GM23248 (cell line): ENCODE data around the gene TBC1D10A. TPM values are rescaled to one million over a fixed set of nuclear protein-coding genes. Genes with fewer than 3 reads are reported as not detected.
A peak's percentile ranks its signal among the peaks of the same experiment; 100 is the strongest.

Source experiments
- DNase-seq: peaks from one replicate; pipeline ENCODE4 v3.0.0-alpha.2; 2015
- H2AFZ ChIP-seq: fragments of 200-600 bp; sonication (generic); 2 replicates; pipeline ENCODE4 v1.6.1; 2016; ENCODE audit warnings: antibody characterized with exemption
- H3F3A ChIP-seq: fragments of 200-600 bp; sonication (generic); 2 replicates; pipeline ENCODE4 v1.6.1; 2016; ENCODE audit warnings: mild to moderate bottlenecking, antibody characterized with exemption, mixed run types; ENCODE audit not compliant: insufficient read depth
- H3K27ac ChIP-seq: fragments of 200-600 bp; sonication (generic); 2 replicates; pipeline ENCODE4 v1.5.1; 2016; ENCODE audit warnings: mild to moderate bottlenecking
- H3K27me3 ChIP-seq: fragments of 200-600 bp; sonication (generic); replicated peaks from 2 replicates; pipeline ENCODE4 v1.6.1; 2016; ENCODE audit warnings: mild to moderate bottlenecking; ENCODE audit not compliant: insufficient read depth
- H3K36me3 ChIP-seq: fragments of 200-600 bp; sonication (generic); 2 replicates; pipeline ENCODE4 v1.6.1; 2016; ENCODE audit warnings: low read depth, mild to moderate bottlenecking
- H3K4me1 ChIP-seq: fragments of 200-600 bp; sonication (generic); 2 replicates; pipeline ENCODE4 v1.6.1; 2016; ENCODE audit warnings: mild to moderate bottlenecking; ENCODE audit not compliant: insufficient read depth
- H3K4me2 ChIP-seq: fragments of 200-600 bp; sonication (generic); one replicate; pipeline ENCODE4 v1.6.1; 2016; ENCODE audit warnings: mild to moderate bottlenecking; ENCODE audit not compliant: unreplicated experiment
- H3K4me3 ChIP-seq: fragments of 200-600 bp; sonication (generic); 2 replicates; pipeline ENCODE4 v1.5.1; 2016; ENCODE audit warnings: mild to moderate bottlenecking
- H3K79me2 ChIP-seq: fragments of 200-600 bp; sonication (generic); 2 replicates; pipeline ENCODE4 v1.6.1; 2016; ENCODE audit warnings: mild to moderate bottlenecking; ENCODE audit not compliant: insufficient read depth
- H3K9ac ChIP-seq: fragments of 200-600 bp; sonication (generic); 2 replicates; pipeline ENCODE4 v1.6.1; 2016; ENCODE audit warnings: mild to moderate bottlenecking
- H3K9me2 ChIP-seq: fragments of 200-600 bp; sonication (generic); 2 replicates; pipeline ENCODE4 v1.6.1; 2016; ENCODE audit warnings: mixed run types, mild to moderate bottlenecking, moderate library complexity; ENCODE audit not compliant: insufficient read depth
- H3K9me3 ChIP-seq: fragments of 200-600 bp; sonication (generic); one replicate; pipeline ENCODE4 v1.6.1; 2017; ENCODE audit warnings: low read depth
- H4K20me1 ChIP-seq: fragments of 200-600 bp; sonication (generic); 2 replicates; pipeline ENCODE4 v1.6.0; 2016; ENCODE audit not compliant: insufficient read depth
- EZH2 ChIP-seq: fragments of 200-600 bp; sonication (generic); IDR thresholded peaks from 2 replicates; pipeline ENCODE4 v1.6.1; 2018; ENCODE audit warnings: antibody characterized with exemption, mild to moderate bottlenecking; ENCODE audit not compliant: insufficient read depth, poor library complexity, severe bottlenecking
- EZH2phosphoT487 ChIP-seq: fragments of 200-600 bp; sonication (generic); IDR thresholded peaks from 2 replicates; pipeline ENCODE4 v1.6.1; 2018; ENCODE audit warnings: antibody characterized with exemption, moderate library complexity, mild to moderate bottlenecking, low read depth; ENCODE audit not compliant: insufficient read depth
- WGBS, 2 experiments: methylation state at CpG; one replicate each; pipeline ENCODE4 v1.1.6; 2015 to 2017; ENCODE audit warnings: low lambda C conversion rate in 2 of 2, low coverage in 1 of 2; ENCODE audit errors: missing lambda C conversion rate in 2 of 2; 5-methylcytosine and 5-hydroxymethylcytosine counted together
- in situ Hi-C: fragments of 300-500 bp; cut with MboI; formaldehyde crosslinking; loops from 2 replicates; pipeline ENCODE4 v1.15.0; 2020
- polyA plus RNA-seq: library from polyadenylated mRNA; unstranded; fragments of >200 nt; fragmentation: Nextera tagmentation; extraction: Ambion mirVana; gene quantifications from 2 replicates; pipeline ENCODE4 v1.2.1, GENCODE V29; 2016
- total RNA-seq: library from RNA; depleted of rRNA; stranded (reverse); fragments of >200 nt; shearing (Covaris generic); gene quantifications from 2 replicates; pipeline ENCODE4 v1.2.3, GENCODE V29; 2014

The TBC1D10A gene
- total and polyA plus RNA-seq, 2 experiments from 2014 or later = 16.9 to 21.9 TPM

DNA sequence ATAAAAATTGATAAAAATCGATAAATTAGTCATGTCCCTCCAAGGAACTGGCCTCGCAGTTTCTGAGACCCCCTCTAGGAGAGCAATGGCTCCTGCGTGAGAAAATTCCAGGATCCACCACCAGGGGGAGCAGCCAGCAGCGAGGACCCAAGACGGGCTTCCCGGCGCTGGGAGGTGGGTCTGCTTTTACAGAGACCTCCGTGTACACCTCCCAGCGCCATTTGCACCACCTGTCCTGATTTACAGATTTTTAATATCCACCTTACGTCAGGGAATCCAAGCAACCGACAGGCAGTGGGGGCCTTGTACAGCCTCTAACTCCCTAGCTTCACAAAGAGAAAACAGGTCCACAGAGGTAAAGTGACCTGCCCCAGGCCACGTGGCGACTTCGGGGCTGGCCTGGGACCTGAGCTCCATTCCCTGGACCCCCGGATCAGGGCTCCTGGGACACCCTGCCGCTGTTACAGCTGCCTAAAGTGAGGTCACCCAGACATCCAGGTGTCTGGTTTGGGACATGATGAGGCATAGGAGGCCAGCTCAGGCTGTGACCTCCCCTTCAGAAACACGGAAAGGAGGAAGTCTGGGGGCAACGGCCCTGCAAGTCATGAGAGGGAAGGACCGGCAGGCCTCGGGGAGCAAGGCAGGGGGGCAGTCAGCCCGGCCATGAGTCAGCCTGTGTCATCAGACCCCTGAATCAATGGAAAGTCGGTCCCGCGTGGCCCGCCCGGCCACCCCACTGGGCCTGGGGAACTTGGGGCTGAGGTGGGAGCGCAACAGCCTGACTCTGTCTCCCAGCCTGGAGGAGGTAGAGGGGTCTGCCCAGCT lies 63.6 kb downstream of the TBC1D10A start:
- Histone ChIP-seq H3K4me3 (peak overlapping the region; percentile 32; the same call in 1 of the 2 replicates), H3K27ac (no peak overlapping the region), H3K79me2 (no peaks in the 10 kb centered on the region), H3K9me2 (no peaks in the 10 kb centered on the region), H3K9ac (peak overlapping the region; percentile 11; the same call in 1 of the 2 replicates), H3K4me2 (peak overlapping the region; percentile 33), H3K27me3 (no peaks in the 10 kb centered on the region), H3F3A (no peaks in the 10 kb centered on the region), H3K4me1 (peaks cover 4% of the 10 kb centered on the region; the same call in 1 of the 2 replicates), H3K9me3 (no peaks in the 10 kb centered on the region), H2AFZ (peak overlapping the region; percentile 60), H3K36me3 (no peaks in the 10 kb centered on the region), H4K20me1 (no peaks in the 10 kb centered on the region)
- TF ChIP-seq EZH2phosphoT487 = no peak
- no peak for TF ChIP-seq EZH2
- WGBS, 2 experiments = 23 to 26% methylated on average over 27 of the region's 27 CpGs
- DNase-seq = peak; percentile 68
- in situ Hi-C loops = no loop called here

DNA sequence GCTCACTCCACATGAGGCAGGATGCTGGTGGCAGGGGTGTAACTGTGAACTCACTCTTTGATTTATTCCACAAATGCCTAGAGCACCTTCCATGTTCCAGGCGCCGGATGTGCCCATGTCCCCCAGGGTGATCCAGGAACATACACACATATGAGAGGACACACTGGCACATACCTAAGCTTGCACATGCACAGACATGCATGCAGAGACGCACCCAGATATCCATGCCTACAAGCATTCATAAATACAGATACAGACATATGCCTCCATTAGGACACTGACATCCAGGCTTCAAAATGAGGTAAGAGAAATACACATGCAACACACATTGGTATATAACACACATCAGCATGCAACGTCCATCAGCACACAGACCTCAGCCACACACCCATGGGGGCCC lies 64.6 kb downstream of the TBC1D10A start:
- no peaks in the 10 kb centered on the region for H4K20me1 ChIP-seq
- no peaks in the 10 kb centered on the region for H3K79me2 ChIP-seq
- TF ChIP-seq EZH2 = no peak
- no peak for TF ChIP-seq EZH2phosphoT487
- no peak overlapping the region for H3K4me3 ChIP-seq
- peaks cover 4% of the 10 kb centered on the region; the same call in 1 of the 2 replicates for H3K4me1 ChIP-seq
- no peak overlapping the region for H3K4me2 ChIP-seq
- H3K9me2 ChIP-seq = no peaks in the 10 kb centered on the region
- no peak for DNase-seq
- in situ Hi-C loops = no loop called here
- H3K36me3 ChIP-seq = no peaks in the 10 kb centered on the region
- WGBS, 2 experiments = 86 to 92% methylated on average over 4 of the region's 4 CpGs
- H3K9me3 ChIP-seq = no peaks in the 10 kb centered on the region
- H3K9ac ChIP-seq = no peak overlapping the region
- H2AFZ ChIP-seq = no peak overlapping the region
- H3F3A ChIP-seq = no peaks in the 10 kb centered on the region
- no peaks in the 10 kb centered on the region for H3K27me3 ChIP-seq
- no peak overlapping the region for H3K27ac ChIP-seq

DNA sequence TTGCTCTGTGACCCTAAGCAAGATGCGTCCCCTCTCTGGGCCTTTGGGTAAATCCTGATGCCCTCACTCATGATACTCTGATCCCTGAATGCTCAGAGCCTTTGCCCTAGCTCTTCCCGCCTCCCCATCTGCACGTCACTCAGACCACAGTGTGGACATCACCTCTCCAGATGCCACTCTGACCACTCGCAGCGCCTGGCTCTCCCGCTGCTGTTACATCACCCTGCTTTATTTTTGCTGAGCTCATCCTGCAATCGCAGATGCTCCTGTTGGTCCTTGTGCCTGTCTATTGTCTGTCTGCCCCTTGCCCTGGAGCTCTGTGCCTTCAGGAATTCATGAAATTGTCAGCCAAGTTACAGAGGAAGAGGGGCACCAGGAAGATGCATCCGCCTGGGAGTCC lies 65.6 kb downstream of the TBC1D10A start:
- WGBS, 2 experiments = 82 to 85% methylated on average over 8 of the region's 8 CpGs
- Histone ChIP-seq H3K9ac (no peak overlapping the region), H3K4me2 (no peak overlapping the region), H3K27ac (no peak overlapping the region), H2AFZ (no peak overlapping the region), H3K27me3 (no peaks in the 10 kb centered on the region), H3K9me3 (no peaks in the 10 kb centered on the region), H3K79me2 (no peaks in the 10 kb centered on the region), H3K36me3 (no peaks in the 10 kb centered on the region), H3K4me3 (no peak overlapping the region), H3F3A (no peaks in the 10 kb centered on the region), H4K20me1 (no peaks in the 10 kb centered on the region), H3K9me2 (no peaks in the 10 kb centered on the region), H3K4me1 (peaks cover 4% of the 10 kb centered on the region; the same call in 1 of the 2 replicates)
- no peak for DNase-seq
- in situ Hi-C loops = no loop called here
- TF ChIP-seq EZH2 (no peak), EZH2phosphoT487 (no peak)

DNA sequence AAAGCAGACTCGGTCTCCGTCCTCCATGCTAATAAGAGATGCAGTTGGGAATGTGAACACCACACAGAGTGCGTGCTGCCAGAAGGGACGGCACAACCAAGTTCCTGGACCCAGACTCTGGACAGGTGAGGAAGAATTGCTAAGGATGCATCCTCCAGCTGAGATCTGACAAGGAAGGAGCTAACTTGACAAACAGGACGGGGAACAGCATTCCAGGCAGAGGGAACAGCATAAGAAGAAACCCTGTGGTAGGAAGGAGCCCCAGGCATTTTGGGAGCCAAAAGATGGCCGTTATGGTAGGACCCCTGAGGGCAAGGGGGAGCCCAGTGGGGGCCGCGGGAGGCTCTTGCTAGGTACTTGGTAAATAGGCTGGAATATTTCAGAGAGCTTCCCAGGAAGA lies 66.1 kb downstream of the TBC1D10A start:
- Histone ChIP-seq H4K20me1 (no peaks in the 10 kb centered on the region), H3K27ac (no peak overlapping the region), H3K27me3 (no peaks in the 10 kb centered on the region), H3K36me3 (no peaks in the 10 kb centered on the region), H3F3A (no peaks in the 10 kb centered on the region), H3K4me1 (peaks cover 4% of the 10 kb centered on the region; the same call in 1 of the 2 replicates), H3K9me3 (no peaks in the 10 kb centered on the region), H3K9me2 (no peaks in the 10 kb centered on the region), H3K79me2 (no peaks in the 10 kb centered on the region), H2AFZ (no peak overlapping the region), H3K4me2 (no peak overlapping the region), H3K9ac (no peak overlapping the region), H3K4me3 (no peak overlapping the region)
- no peak for DNase-seq
- TF ChIP-seq EZH2phosphoT487 (no peak), EZH2 (no peak)
- WGBS, 2 experiments = 75 to 83% methylated on average over 8 of the region's 8 CpGs
- in situ Hi-C loops = no loop called here
